OCI-LY7 (cell line): ENCODE results near the gene IFIT1B. TPM values are rescaled to one million over a fixed set of nuclear protein-coding genes. Genes with fewer than 3 reads are reported as not detected.

Experiments used
- BruUV-seq: library from RNA; stranded (reverse); fragments of 400-500 nt; replicated peaks from 2 replicates; lab custom pipeline; 2021; lab: Mats Ljungman, UMichigan
- CTCF ChIA-PET: fragments of 300-600 bp; sonication (Branson Sonifier 250); formaldehyde crosslinking; loops from one replicate; lab custom pipeline; 2022; ENCODE audit warnings: antibody characterized with exemption; ENCODE audit not compliant: unreplicated experiment; lab: Charles Lee
- POLR2A ChIA-PET: fragments of 300-600 bp; sonication (Branson Sonifier 250); formaldehyde crosslinking; loops from one replicate; lab custom pipeline; 2022; ENCODE audit warnings: antibody characterized with exemption; lab: Charles Lee
- DNase-seq: peaks from one replicate; pipeline ENCODE4 v3.0.0-alpha.2; 2015; ENCODE audit warnings: low spot score
- H2AFZ ChIP-seq: fragments of 200-600 bp; sonication (generic), shearing (Covaris generic); 2 replicates; pipeline ENCODE4 v1.6.1; 2014; ENCODE audit warnings: mild to moderate bottlenecking, antibody characterized with exemption, low read length, moderate library complexity
- H3K27ac ChIP-seq: fragments of 200-600 bp; sonication (generic); 2 replicates; pipeline ENCODE4 v1.5.1; 2014; ENCODE audit warnings: mixed run types, low read depth, mild to moderate bottlenecking, moderate library complexity, low read length, inconsistent platforms; ENCODE audit not compliant: poor library complexity, severe bottlenecking
- H3K36me3 ChIP-seq: fragments of 200-600 bp; sonication (generic); 2 replicates; pipeline ENCODE4 v1.6.1; 2014; ENCODE audit warnings: mild to moderate bottlenecking, antibody characterized with exemption, low read length, moderate library complexity, mixed read lengths; ENCODE audit not compliant: insufficient read depth
- H3K4me1 ChIP-seq: fragments of 200-600 bp; sonication (generic); 2 replicates; pipeline ENCODE4 v1.5.1; 2014; ENCODE audit warnings: mild to moderate bottlenecking, low read length; ENCODE audit not compliant: insufficient read depth, poor library complexity, severe bottlenecking
- H3K4me2 ChIP-seq: fragments of 200-600 bp; sonication (generic); 2 replicates; pipeline ENCODE4 v1.6.1; 2014; ENCODE audit warnings: mild to moderate bottlenecking, low read length
- H3K4me3 ChIP-seq: fragments of 200-600 bp; sonication (generic); 2 replicates; pipeline ENCODE4 v1.5.1; 2014; ENCODE audit warnings: mild to moderate bottlenecking, low read depth, low read length; ENCODE audit not compliant: poor library complexity, severe bottlenecking
- H3K79me2 ChIP-seq: fragments of 200-600 bp; sonication (generic); 2 replicates; pipeline ENCODE4 v1.6.1; 2016; ENCODE audit warnings: low read depth, mild to moderate bottlenecking, low read length, moderate library complexity, mixed read lengths; ENCODE audit not compliant: insufficient read depth
- H3K9me2 ChIP-seq: fragments of 200-600 bp; sonication (generic); 2 replicates; pipeline ENCODE4 v1.6.1; 2016; ENCODE audit warnings: mild to moderate bottlenecking, low read length, mixed read lengths; ENCODE audit not compliant: insufficient read depth
- H3K9me3 ChIP-seq: fragments of 200-600 bp; sonication (generic); 2 replicates; pipeline ENCODE4 v1.6.1; 2014; ENCODE audit warnings: mild to moderate bottlenecking, mixed run types, low read length, mixed read lengths
- H4K20me1 ChIP-seq: fragments of 200-600 bp; sonication (generic); 2 replicates; pipeline ENCODE4 v1.6.1; 2014; ENCODE audit warnings: mild to moderate bottlenecking, antibody characterized with exemption, low read length, moderate library complexity, mixed read lengths; ENCODE audit not compliant: insufficient read depth
- EZH2phosphoT487 ChIP-seq: fragments of 200-600 bp; sonication (generic); IDR thresholded peaks from 2 replicates; pipeline ENCODE4 v1.6.1; 2018; ENCODE audit warnings: low read depth, borderline replicate concordance, mild to moderate bottlenecking, mixed run types, antibody characterized with exemption, low read length, moderate library complexity, mixed read lengths
- intact Hi-C: fragments of 100-400 bp; cut with micrococcal nuclease; formaldehyde crosslinking; loops from one replicate; pipeline ENCODE4 v1.10.0; 2022; ENCODE audit not compliant: unreplicated experiment
- total RNA-seq, 2 experiments: library from RNA; depleted of rRNA in 1 of 2; stranded (reverse); fragments of >200 nt in 1 of 2; shearing (Covaris generic) in 1 of 2; gene quantifications; 2 replicates each; pipeline ENCODE4 v1.2.3, GENCODE V29; 2014 to 2022
- TF ChIP-seq, protein P1 (sequence below): fragments of 200-600 bp; sonication (generic); conservative IDR thresholded peaks from 2 replicates; pipeline ENCODE4 v1.5.1; 2014; ENCODE audit warnings: mild to moderate bottlenecking, antibody characterized with exemption, low read length, moderate library complexity, mixed read lengths

Gene IFIT1B
- total RNA-seq, 2 experiments from 2014 or later = not detected

DNA sequence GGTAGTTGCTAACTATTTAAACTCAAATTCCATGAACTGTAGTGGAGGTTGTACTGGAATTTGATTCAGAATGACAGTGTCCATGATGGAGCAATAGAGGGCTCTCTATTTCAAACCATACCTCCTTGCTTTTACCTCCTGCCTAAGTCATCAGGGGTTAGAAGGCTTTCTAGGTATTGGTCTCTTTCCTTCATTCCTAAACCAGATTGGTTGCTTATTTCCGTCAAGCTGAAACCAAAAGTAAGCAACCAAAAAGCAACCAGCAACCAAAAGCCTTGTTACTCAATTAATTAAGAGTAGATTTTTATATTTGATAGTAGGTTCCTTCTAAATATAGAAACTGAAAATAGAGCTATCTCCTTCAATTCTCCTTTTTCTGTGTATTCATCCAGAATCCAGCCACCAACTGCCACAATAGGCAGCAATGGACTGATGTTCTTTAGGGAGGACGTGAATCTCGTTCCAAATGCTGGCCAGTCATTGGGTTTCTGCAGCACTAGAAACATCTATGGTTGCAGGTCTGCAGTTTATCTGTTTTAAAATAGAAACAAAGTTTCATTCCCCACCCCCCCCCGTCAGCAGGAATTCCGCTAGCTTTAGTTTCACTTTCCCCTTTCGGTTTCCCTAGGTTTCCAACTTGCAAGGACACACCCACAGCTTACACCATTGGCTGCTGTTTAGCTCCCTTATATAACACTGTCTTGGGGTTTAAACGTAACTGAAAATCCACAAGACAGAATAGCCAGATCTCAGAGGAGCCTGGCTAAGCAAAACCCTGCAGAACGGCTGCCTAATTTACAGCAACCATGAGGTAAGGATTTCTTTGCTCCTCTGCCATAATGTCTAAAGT is 14.3 kb downstream of the IFIT1B start, which contains the start of gene IFIT1:
Gene IFIT1 (plus strand): TSS at position 717 of the 850 bp plus-strand sequence. CDS start 90 bp downstream, at position 807.
- peaks cover 7% of the 10 kb centered on the region for H3K4me1 ChIP-seq
- no peaks in the 10 kb centered on the region for H3K36me3 ChIP-seq
- no peaks in the 10 kb centered on the region for H4K20me1 ChIP-seq
- no TSS peak for BruUV-seq
- TF ChIP-seq, protein P1, sequence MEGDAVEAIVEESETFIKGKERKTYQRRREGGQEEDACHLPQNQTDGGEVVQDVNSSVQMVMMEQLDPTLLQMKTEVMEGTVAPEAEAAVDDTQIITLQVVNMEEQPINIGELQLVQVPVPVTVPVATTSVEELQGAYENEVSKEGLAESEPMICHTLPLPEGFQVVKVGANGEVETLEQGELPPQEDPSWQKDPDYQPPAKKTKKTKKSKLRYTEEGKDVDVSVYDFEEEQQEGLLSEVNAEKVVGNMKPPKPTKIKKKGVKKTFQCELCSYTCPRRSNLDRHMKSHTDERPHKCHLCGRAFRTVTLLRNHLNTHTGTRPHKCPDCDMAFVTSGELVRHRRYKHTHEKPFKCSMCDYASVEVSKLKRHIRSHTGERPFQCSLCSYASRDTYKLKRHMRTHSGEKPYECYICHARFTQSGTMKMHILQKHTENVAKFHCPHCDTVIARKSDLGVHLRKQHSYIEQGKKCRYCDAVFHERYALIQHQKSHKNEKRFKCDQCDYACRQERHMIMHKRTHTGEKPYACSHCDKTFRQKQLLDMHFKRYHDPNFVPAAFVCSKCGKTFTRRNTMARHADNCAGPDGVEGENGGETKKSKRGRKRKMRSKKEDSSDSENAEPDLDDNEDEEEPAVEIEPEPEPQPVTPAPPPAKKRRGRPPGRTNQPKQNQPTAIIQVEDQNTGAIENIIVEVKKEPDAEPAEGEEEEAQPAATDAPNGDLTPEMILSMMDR = no peak
- TF ChIP-seq EZH2phosphoT487 = no peak
- intact Hi-C loops = no loop called here
- no peaks in the 10 kb centered on the region for H3K9me2 ChIP-seq
- ChIA-PET POLR2A (interaction anchor here (0.6 to 1.3 kb wide), 2 partner anchors 11 to 187 kb away, joined by 3 read pairs; no protein-coding TSS in a partner anchor), CTCF (no interaction called here)
- no peak for DNase-seq
- H3K79me2 ChIP-seq = no peaks in the 10 kb centered on the region
- peak within 1 kb of the TSS; percentile 47 for H3K4me2 ChIP-seq
- 0 out of 2 replicates have a peak within 1 kb of the TSS, but pooled peaks have one; percentile 13 for H2AFZ ChIP-seq
- H3K4me3 ChIP-seq = peak within 1 kb of the TSS; percentile 34
- no peak within 1 kb of the TSS for H3K27ac ChIP-seq
- H3K9me3 ChIP-seq = no peaks in the 10 kb centered on the region

DNA sequence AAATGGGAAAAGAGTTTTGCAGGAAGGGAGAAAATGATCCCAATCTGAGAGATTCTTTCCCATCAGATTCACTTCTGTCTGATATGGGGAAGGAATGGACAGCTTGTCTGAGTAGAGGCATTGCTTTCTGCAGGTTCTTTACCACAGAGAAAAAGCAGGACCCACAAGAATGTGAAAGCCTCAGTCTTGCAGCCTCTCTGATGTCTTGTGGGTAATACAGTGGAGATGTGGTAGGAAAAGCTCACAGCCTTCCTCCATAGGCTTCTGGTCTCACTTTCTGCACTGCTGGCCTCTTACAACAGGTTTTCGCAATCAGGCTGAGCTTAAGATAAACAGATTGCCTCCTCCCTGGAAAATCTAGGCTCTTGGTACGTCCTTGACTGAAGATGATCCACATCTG is 15.1 kb downstream of the IFIT1B start:
- H3K79me2 ChIP-seq = no peaks in the 10 kb centered on the region
- ChIA-PET CTCF (no interaction called here), POLR2A (interaction anchor here (0.6 to 1.3 kb wide), 2 partner anchors 8 to 10 kb away, joined by 3 read pairs; no protein-coding TSS in a partner anchor)
- no TSS peak for BruUV-seq
- H3K27ac ChIP-seq = no peak overlapping the region
- no peaks in the 10 kb centered on the region for H3K36me3 ChIP-seq
- peaks cover 7% of the 10 kb centered on the region for H3K4me1 ChIP-seq
- H3K9me3 ChIP-seq = no peaks in the 10 kb centered on the region
- no peak overlapping the region for H2AFZ ChIP-seq
- no peaks in the 10 kb centered on the region for H3K9me2 ChIP-seq
- H3K4me3 ChIP-seq = no peak overlapping the region
- TF ChIP-seq EZH2phosphoT487 = no peak
- TF ChIP-seq, protein P1 = no peak
- H3K4me2 ChIP-seq = no peak overlapping the region
- DNase-seq = no peak
- intact Hi-C loops = no loop called here
- no peaks in the 10 kb centered on the region for H4K20me1 ChIP-seq
